ENCODE results near the gene PCDH9.
"Not testable (repeated sequence)": the region's sequence is repeated elsewhere in the genome, so short reads cannot be mapped to it uniquely, and the experiment has no call there.

PCDH9 gene

DNA sequence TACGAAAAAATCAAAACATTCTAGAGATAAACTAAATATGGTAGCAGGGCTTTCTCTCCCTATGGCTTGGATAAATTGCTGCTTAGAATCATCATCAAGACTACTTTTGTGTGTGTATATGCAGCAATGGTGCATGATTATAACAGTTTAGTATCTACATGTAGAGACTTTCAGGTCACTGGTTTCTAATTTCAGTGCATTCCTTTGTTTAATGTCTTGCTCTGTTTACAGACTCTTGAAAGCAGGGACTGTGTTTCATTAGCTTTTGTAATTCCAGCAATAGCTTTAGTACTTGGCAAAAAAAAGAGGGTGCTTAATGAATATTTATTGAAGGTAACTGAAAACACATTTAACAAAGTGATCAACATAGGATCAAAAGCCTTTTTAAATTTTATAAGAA is 420.7 kb downstream of the PCDH9 start:
- DNase-seq: no peak

GRCh38 chr13:66807251-66807650 is 422.9 kb downstream of the PCDH9 start:
- DNase-seq: no peak

DNA sequence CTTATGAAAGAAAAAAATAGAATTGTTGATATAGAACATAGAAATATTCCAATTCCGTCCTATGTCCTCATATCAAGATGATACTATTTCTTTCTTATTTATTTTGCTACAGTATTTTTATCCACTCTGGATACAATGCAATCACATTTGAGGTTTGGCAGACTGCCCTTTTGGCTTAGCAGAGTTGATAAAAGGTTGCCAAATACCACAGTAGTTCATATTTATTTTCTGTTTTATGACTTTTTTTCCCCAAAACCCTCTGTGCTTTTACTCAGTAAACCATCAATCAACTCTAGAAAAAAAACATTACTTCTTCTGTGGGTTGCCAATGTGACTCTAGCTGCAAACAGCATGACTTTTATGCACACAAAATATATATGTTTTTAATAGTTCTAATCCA is 424.5 kb downstream of the PCDH9 start:
- no peak for DNase-seq

GRCh38 chr13:66803808-66804456 is 426.2 kb downstream of the PCDH9 start:
- DNase-seq: no peak

GRCh38 chr13:66803013-66803807 is 426.9 kb downstream of the PCDH9 start:
- DNase-seq: no peak

DNA sequence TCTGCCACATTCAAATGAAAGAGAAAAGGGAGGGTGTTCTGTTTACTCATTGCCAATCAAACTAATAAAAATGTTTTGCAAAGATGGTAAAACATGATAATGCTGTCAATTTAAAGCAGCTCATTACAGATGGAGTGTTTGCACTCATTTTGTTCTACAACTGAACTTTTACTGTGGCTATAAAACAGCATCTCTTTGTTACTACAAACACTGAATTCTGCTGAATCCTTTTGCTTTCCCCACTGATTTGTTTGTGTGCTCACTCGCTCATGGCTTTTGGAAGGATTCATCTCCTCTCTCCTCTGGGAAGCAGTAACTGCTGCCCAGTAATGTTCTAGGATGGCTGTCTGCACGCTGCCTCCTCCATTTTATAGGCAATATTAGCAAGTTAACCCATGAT is 434.5 kb downstream of the PCDH9 start:
- DNase-seq: no peak

- DNase-seq: no peak
Measured at GRCh38 chr13:66794340-66795031, 435.6 kb downstream of the PCDH9 start.

DNA sequence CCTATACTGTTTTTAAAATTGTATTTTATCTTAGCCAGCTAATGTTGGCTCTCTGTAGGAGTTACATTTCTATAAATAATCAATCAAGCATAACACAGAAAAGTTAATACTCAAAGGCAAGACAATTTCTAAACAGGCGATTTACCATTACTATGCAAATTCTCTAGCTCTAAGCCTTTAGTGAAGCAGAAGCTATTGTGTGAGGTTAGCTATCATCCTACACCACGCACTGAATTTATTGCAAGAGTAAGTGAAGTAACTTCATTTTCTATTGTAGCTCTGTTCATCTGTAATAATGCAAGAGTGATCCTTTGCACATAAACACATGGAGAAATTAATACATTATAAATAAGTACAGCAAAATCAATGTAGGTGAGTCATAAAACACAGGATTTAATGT is 439.3 kb downstream of the PCDH9 start:
- no peak for DNase-seq

- DNase-seq: no peak
Measured at GRCh38 chr13:66781241-66781640, 448.9 kb downstream of the PCDH9 start.

DNA sequence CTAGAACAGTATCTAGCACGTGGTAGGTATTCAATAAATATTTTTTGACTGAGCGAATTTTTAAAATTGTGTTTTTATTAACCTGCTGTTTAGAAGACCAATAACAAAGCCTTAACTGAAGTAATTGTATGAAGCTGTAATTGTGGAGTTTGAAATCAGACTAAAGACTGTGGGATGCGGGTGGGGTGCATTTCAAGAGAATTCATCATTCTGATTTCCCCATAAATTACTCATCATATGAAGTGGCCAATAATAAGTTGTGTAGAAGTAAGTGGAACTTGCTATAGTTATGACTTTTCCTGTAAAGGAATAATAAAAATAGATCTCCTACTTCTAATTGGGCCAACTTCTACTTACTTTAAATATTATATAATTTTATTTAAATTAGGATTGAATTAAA is 449.3 kb downstream of the PCDH9 start:
- DNase-seq: no peak

DNA sequence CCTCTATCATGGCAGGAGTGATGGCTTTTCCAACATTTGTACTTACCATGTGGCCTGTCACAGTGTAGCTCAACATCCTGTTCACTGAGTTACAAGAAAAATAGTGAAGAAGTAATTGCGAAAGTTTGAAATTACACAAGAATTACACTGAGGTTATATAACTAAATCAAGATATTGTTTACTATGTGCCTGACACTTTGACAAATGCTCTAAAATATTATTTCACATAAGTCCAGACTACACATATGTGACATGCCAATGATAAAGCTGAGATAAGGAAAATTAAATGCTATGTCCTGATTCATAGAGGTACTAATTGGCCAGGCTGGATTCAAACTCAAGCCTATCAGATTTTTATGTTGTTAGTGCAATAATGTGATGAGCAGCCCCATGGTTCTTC is 451.7 kb downstream of the PCDH9 start:
- no peak for DNase-seq

DNA sequence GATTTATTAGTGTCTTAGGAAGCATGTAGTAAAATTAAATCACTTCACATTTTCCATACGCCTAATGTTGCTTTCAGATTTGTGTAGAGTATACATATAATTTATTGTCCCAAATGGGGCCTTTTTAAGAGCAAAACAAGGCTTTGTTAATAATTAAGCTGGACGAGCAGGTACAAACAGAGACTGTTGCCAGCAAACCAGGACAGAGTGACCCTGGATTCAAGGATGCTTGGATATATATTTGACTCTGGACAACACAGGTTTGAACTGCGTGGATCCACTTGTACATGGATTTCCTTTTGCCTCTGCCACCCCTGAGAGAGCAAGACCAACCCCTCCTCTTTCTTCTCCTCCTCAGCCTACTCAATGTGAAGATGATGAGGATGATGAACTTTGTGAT is 454.9 kb downstream of the PCDH9 start:
- DNase-seq: no peak

- no peak for DNase-seq
Measured at GRCh38 chr13:66774046-66774445, 456.1 kb downstream of the PCDH9 start.

DNA sequence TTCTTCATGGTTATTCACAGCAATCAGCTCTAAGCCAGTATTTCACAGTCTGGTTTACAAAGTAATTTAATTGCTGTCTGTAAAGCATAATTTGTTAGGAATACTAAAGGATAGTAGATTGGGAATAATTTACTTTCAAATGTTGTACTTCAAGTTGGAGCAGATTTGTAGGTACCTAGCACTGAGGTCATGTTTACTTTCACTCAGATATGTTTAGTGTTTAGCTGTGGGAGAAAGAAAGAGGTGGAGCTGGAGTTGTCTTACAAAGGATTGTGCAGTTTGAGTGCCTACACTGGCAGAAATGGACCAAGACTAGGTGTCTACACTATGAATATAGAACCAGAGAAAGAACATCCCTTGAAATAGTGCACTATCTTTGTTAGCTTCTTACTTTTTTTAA is 464.6 kb downstream of the PCDH9 start:
- DNase-seq: no peak

GRCh38 chr13:66760678-66761077 is 469.5 kb downstream of the PCDH9 start:
- DNase-seq: not testable (repeated sequence)

DNA sequence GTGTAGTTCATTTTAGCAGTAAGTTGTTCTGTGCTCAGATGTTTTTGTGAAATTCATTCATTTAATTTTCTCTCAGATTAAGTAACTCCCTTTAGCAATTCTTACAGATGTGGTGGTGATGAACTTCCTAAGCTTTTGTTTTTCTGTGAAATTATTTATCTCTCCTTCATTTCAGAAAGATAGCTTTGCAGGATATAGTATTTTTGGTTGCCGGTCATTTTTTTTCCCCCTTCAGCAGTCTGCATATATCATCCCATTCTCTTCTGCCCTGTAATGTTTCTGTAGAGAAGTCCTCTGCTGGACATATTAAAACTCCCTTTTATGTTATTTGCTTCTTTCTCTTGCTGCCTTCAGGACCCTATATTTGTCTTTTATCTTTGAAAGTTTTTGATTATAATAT is 470.2 kb downstream of the PCDH9 start:
- DNase-seq: no peak

GRCh38 chr13:66751691-66752090 is 478.4 kb downstream of the PCDH9 start:
- no peak for DNase-seq

- no peak for DNase-seq
Measured at GRCh38 chr13:66748712-66749111, 481.4 kb downstream of the PCDH9 start.

DNA sequence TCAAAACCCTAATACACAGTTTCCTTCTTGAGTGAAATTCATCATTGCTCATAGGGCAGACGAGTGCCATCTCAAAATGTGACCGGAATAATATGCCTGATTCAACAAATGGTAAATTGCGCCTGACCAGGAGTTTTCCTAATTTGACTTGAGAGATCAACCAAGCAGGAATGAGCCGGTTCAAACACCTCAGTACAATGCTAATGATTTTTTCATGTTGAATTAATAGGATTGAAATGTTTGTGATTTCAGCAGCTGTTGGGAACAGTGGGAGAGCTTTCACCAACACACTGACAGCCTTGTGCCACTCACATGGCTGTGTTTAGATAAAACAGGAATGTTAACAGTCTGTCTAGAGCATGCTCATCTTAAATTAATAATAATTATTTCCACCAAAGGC is 484.8 kb downstream of the PCDH9 start:
- DNase-seq: no peak

DNA sequence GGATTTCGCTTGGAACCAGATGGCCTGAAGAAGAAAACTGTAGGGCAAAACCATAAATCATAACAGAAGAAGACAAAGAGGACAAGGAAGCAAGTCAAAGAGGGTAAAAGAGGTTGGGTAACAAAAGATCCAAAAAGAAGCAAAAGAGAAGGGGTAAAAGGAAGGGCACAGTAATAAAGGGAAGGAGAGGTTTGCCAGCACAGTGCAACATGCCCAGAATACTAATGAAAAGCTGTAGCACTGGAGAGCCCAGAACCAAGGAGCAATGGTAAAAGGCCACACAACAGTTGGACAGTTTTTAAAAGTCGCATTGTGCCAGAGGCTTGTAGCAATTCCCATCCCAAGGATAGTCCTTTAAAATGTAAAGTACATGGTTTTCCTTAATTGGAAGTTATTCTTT is 506.6 kb downstream of the PCDH9 start:
- DNase-seq: no peak

GRCh38 chr13:66716538-66716937 is 513.6 kb downstream of the PCDH9 start:
- no peak for DNase-seq

GRCh38 chr13:66714795-66715194 is 515.3 kb downstream of the PCDH9 start:
- no peak for DNase-seq

GRCh38 chr13:66704110-66704509 is 526.0 kb downstream of the PCDH9 start:
- DNase-seq: no peak

GRCh38 chr13:66703597-66703996 is 526.5 kb downstream of the PCDH9 start:
- no peak for DNase-seq

Measured in amniotic stem cell (primary cell).